Endothelial cell of umbilical vein (primary cell): ENCODE data around the gene LCE1B. TPM values are rescaled to one million over a fixed set of nuclear protein-coding genes. Genes with fewer than 3 reads are reported as not detected.

Experiments used
- BruUV-seq: library from RNA; stranded (reverse); fragments of 400-500 nt; replicated peaks from 2 replicates; lab custom pipeline; 2021; lab: Mats Ljungman, UMichigan
- CTCF ChIA-PET: fragments of 300-600, 350-600 bp; sonication (Branson Sonifier 250); formaldehyde crosslinking; loops from one replicate; lab custom pipeline; 2021; ENCODE audit warnings: antibody characterized with exemption, inconsistent platforms; lab: Charles Lee
- POLR2A ChIA-PET: fragments of 300-600, 350-600 bp; sonication (Branson Sonifier 250); formaldehyde crosslinking; loops from one replicate; lab custom pipeline; 2021; ENCODE audit warnings: antibody characterized with exemption, inconsistent platforms; lab: Charles Lee
- DNase-seq: peaks from one replicate; pipeline ENCODE4 v3.0.0-alpha.2; 2011; ENCODE audit warnings: low read depth, low spot score
- FAIRE-seq: peaks from 2 replicates; lab custom pipeline; 2011; peaks lifted over from hg19 to GRCh38; lab: Jason Lieb, UNC
- H2AFZ ChIP-seq: 2 replicates; pipeline ENCODE4 v1.6.0; 2012; ENCODE audit warnings: low read depth, low read length, control low read depth, inconsistent platforms
- H3K27ac ChIP-seq: 2 replicates; pipeline ENCODE4 v1.5.1; 2011; ENCODE audit warnings: low read depth, mild to moderate bottlenecking, control low read depth, low read length, moderate library complexity; ENCODE audit not compliant: insufficient read depth
- H3K27me3 ChIP-seq, 2 experiments: 2 replicates each; pipeline versions ENCODE4 v1.6.0 to v1.6.1; 2011; ENCODE audit warnings: low read length in 2 of 2, mixed read lengths in 1 of 2; ENCODE audit not compliant: control insufficient read depth in 2 of 2, insufficient read depth in 2 of 2
- H3K36me3 ChIP-seq, 2 experiments: 2 replicates in 1 of 2; 3 replicates in 1 of 2; pipeline ENCODE4 v1.5.1; 2011; ENCODE audit warnings: low read length in 2 of 2, mild to moderate bottlenecking in 1 of 2, moderate library complexity in 1 of 2; ENCODE audit not compliant: control insufficient read depth in 2 of 2, insufficient read depth in 2 of 2; ENCODE audit errors: extremely low read depth in 1 of 2
- H3K4me1 ChIP-seq: 3 replicates; pipeline ENCODE4 v1.5.1; 2011; ENCODE audit warnings: mild to moderate bottlenecking, low read length; ENCODE audit not compliant: control insufficient read depth, insufficient read depth; ENCODE audit errors: extremely low read depth
- H3K4me2 ChIP-seq: 2 replicates; pipeline ENCODE4 v1.6.1; 2011; ENCODE audit warnings: low read length, control low read depth, mixed read lengths; ENCODE audit not compliant: insufficient read depth
- H3K4me3 ChIP-seq, 3 experiments: fragments of 200-600 bp in 1 of 3; sonication (generic), shearing (Covaris generic) in 1 of 3; replicated peaks in 1 of 3; 2 replicates each; pipeline ENCODE4 v1.5.1; 2011 to 2016; ENCODE audit warnings: control low read depth in 3 of 3, low read length in 3 of 3, mild to moderate bottlenecking in 2 of 3, inconsistent platforms in 1 of 3, low read depth in 1 of 3, moderate library complexity in 1 of 3; ENCODE audit not compliant: insufficient read depth in 1 of 3
- H3K79me2 ChIP-seq: 2 replicates; pipeline ENCODE4 v1.6.0; 2012; ENCODE audit warnings: low read length, inconsistent platforms; ENCODE audit not compliant: control insufficient read depth, insufficient read depth
- H3K9ac ChIP-seq: replicated peaks from 2 replicates; pipeline ENCODE3; 2011; ENCODE audit warnings: low read length, control low read depth; ENCODE audit not compliant: insufficient read depth; ENCODE audit errors: extremely low read depth
- H3K9me1 ChIP-seq: replicated peaks from 3 replicates; pipeline ENCODE4 v1.6.0; 2011; ENCODE audit warnings: mild to moderate bottlenecking, low read length; ENCODE audit not compliant: control insufficient read depth, insufficient read depth; ENCODE audit errors: extremely low read depth
- H3K9me3 ChIP-seq: replicated peaks from 2 replicates; pipeline ENCODE4 v1.5.1; 2012; ENCODE audit warnings: low read length, inconsistent platforms; ENCODE audit not compliant: control insufficient read depth, insufficient read depth
- H4K20me1 ChIP-seq: replicated peaks from 2 replicates; pipeline ENCODE3; 2011; ENCODE audit warnings: mild to moderate bottlenecking, low read length; ENCODE audit not compliant: control insufficient read depth, insufficient read depth; ENCODE audit errors: extremely low read depth
- EZH2 ChIP-seq: IDR thresholded peaks from 2 replicates; pipeline ENCODE4 v1.6.1; 2012; ENCODE audit warnings: borderline replicate concordance, low read depth, mild to moderate bottlenecking, moderate library complexity, low read length, inconsistent platforms; ENCODE audit not compliant: severe bottlenecking
- FOS ChIP-seq: IDR thresholded peaks from 2 replicates; pipeline ENCODE4 v1.6.1; 2011; ENCODE audit warnings: mild to moderate bottlenecking, low read length, moderate library complexity, borderline replicate concordance; ENCODE audit not compliant: insufficient read depth
- GATA2 ChIP-seq: IDR thresholded peaks from 2 replicates; pipeline ENCODE4 v1.7.0; 2011; ENCODE audit warnings: low read depth, mild to moderate bottlenecking, moderate library complexity, mixed read lengths, low read length; ENCODE audit not compliant: insufficient read length, insufficient read depth
- JUN ChIP-seq: IDR thresholded peaks from 2 replicates; pipeline ENCODE4 v1.6.1; 2011; ENCODE audit warnings: borderline replicate concordance, low read depth; ENCODE audit not compliant: insufficient read length, insufficient read depth
- MYC ChIP-seq: IDR thresholded peaks from one replicate; pipeline ENCODE4 v1.6.1; 2011; ENCODE audit warnings: mild to moderate bottlenecking, low read depth, low read length
- POLR2A ChIP-seq: IDR thresholded peaks from 2 replicates; pipeline ENCODE4 v1.6.1; 2012; ENCODE audit warnings: low read depth, mild to moderate bottlenecking, control low read depth, low read length
- POLR2AphosphoS5 ChIP-seq: IDR thresholded peaks from 2 replicates; pipeline ENCODE4 v1.6.1; 2012; ENCODE audit warnings: low read depth, mild to moderate bottlenecking, control low read depth, low read length, moderate library complexity; ENCODE audit not compliant: insufficient read depth
- dilution Hi-C: fragments of 300-500 bp; cut with MboI; formaldehyde crosslinking; loops from one replicate; pipeline ENCODE4 v1.15.0; 2019; ENCODE audit warnings: low sequenced_read_pairs; ENCODE audit not compliant: extremely low pct_ligation_motif_present
- intact Hi-C: fragments of 100-400 bp; cut with micrococcal nuclease; formaldehyde crosslinking; loops from one replicate; pipeline ENCODE4 v1.10.0; 2022
- polyA plus RNA-seq, 4 experiments: library from polyadenylated mRNA; depleted of rRNA in 3 of 4; stranded (reverse) in 3 of 4; unstranded in 1 of 4; fragments of >200 nt; gene quantifications; 2 replicates each; pipeline versions ENCODE4 v1.2.1 to v1.2.3, GENCODE V29; 2011 to 2012; ENCODE audit warnings: missing spikeins in 1 of 4
- total RNA-seq: library from RNA; stranded (reverse); gene quantifications from 2 replicates; pipeline ENCODE4 v1.2.3, GENCODE V29; 2021
- TF ChIP-seq, protein P1 (sequence below): IDR thresholded peaks from 2 replicates; pipeline ENCODE4 v1.6.1; 2011; ENCODE audit not compliant: insufficient read depth, insufficient read length
- TF ChIP-seq, protein P2 (sequence below), 2 donors: IDR thresholded peaks; 1 replicate in 1 of 2; 2 replicates in 1 of 2; pipeline ENCODE4 v1.5.1; 2011; ENCODE audit warnings: low read length in 2 of 2, mild to moderate bottlenecking in 2 of 2, moderate library complexity in 2 of 2, control low read depth in 1 of 2, inconsistent platforms in 1 of 2, low read depth in 1 of 2; ENCODE audit not compliant: insufficient read depth in 1 of 2; ENCODE audit errors: extremely low read depth in 1 of 2

The LCE1B gene
- total and polyA plus RNA-seq, 2 donors (not counting 3 experiments of a cell fraction or from before 2014, with no cell fraction given), result not detected

DNA sequence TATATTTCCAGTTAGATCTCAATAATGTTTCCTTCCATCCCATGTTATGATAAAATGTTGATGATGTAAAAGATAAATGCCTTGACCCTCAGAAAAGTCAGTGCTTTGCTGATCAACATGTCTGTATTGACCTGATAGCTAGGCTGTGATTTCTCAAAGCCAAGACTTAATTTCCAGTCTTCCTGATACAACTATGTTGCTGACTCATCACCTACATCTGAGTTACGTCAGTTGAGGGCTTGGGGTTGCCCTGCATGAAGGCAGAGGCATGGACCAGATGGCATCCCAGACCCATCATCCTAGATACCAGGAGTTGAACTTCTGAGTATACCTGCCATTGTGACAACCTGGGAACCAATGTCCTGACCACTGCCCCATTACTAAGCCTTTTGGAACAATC is 10.4 kb upstream of the LCE1B start:
- ChIA-PET POLR2A (no interaction called here), CTCF (no interaction called here)
- dilution Hi-C loops (no loop called here), intact Hi-C loops (no loop called here)
- Histone ChIP-seq H3K9me3 (no peaks in the 10 kb centered on the region), H3K4me2 (no peak overlapping the region), H3K27me3 (no peaks in the 10 kb centered on the region), H3K4me3 (no peak overlapping the region), H2AFZ (no peak overlapping the region), H3K4me1 (no peaks in the 10 kb centered on the region), H4K20me1 (no peaks in the 10 kb centered on the region), H3K9me1 (no peaks in the 10 kb centered on the region), H3K36me3 (no peaks in the 10 kb centered on the region), H3K9ac (no peak overlapping the region), H3K27ac (no peak overlapping the region), H3K79me2 (no peaks in the 10 kb centered on the region)
- no peak for DNase-seq
- no peak for FAIRE-seq
- BruUV-seq, result no TSS peak
- TF ChIP-seq FOS (no peak), POLR2AphosphoS5 (no peak), MYC (no peak), GATA2 (no peak), POLR2A (no peak), EZH2 (no peak), JUN (no peak)
- TF ChIP-seq, protein P1, sequence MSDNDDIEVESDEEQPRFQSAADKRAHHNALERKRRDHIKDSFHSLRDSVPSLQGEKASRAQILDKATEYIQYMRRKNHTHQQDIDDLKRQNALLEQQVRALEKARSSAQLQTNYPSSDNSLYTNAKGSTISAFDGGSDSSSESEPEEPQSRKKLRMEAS, result no peak
- TF ChIP-seq, protein P2, sequence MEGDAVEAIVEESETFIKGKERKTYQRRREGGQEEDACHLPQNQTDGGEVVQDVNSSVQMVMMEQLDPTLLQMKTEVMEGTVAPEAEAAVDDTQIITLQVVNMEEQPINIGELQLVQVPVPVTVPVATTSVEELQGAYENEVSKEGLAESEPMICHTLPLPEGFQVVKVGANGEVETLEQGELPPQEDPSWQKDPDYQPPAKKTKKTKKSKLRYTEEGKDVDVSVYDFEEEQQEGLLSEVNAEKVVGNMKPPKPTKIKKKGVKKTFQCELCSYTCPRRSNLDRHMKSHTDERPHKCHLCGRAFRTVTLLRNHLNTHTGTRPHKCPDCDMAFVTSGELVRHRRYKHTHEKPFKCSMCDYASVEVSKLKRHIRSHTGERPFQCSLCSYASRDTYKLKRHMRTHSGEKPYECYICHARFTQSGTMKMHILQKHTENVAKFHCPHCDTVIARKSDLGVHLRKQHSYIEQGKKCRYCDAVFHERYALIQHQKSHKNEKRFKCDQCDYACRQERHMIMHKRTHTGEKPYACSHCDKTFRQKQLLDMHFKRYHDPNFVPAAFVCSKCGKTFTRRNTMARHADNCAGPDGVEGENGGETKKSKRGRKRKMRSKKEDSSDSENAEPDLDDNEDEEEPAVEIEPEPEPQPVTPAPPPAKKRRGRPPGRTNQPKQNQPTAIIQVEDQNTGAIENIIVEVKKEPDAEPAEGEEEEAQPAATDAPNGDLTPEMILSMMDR (IDR thresholded peaks at IDR 0.05; ENCODE audit: extremely low read depth in 1 of 2, insufficient read depth in 1 of 2, low read depth in 1 of 2, low read length in 2 of 2), result no peak
